H4 (cell line): ENCODE data around the gene NALCN. TPM values are rescaled to one million over a fixed set of nuclear protein-coding genes. Genes with fewer than 3 reads are reported as not detected.
A peak's percentile ranks its signal among the peaks of the same experiment; 100 is the strongest.
"Not testable (repeated sequence)": the region's sequence is repeated elsewhere in the genome, so short reads cannot be mapped to it uniquely, and the experiment has no call there.

Source experiments
- DNase-seq: peaks from one replicate; pipeline ENCODE4 v3.0.0-alpha.2; 2015; ENCODE audit warnings: low spot score
- total RNA-seq: library from RNA; depleted of rRNA; stranded (reverse); fragments of >200 nt; shearing (Covaris generic); gene quantifications from 2 replicates; pipeline ENCODE4 v1.2.3, GENCODE V29; 2014

NALCN gene
- total RNA-seq, 1 experiment from 2014 or later = 0.27 TPM

DNA sequence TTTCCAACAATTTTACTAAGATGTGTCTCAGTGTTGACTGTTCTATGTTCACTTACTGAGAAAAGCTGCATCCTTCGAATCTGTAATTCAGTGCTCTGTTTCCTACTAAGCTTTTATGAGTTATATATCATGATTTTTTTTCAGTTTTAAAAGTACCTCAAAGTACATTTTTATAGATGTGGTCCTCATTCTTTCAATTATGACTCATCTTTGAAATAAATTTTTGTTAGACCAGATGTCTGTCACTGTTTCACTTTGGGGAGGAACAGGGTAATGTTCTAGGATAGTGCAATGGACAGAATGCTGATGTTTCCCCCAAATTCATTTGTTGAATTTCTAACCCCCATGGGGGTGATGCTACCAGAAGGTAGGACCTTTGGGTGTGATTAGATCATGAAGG lies 74.8 kb downstream of the NALCN start:
- DNase-seq = no peak

DNA sequence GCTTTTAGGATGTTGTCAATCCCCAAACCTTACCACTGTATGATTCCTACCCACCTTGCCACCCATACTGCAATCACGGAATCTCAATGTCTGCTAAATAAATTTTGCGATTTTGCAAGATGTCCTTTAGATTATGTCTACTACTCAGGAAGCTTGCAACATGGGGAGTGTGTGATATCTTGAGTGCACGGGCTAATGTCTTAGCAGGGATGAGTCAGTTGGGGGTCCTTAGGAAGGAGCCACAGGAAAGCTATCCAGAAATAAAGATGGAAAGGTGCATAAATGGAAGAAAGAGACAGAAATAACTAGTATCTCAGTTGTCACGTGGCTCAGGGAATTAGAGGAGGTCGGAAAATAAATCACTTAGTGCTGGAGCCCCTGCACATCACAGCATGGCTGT lies 77.1 kb downstream of the NALCN start:
- no peak for DNase-seq

DNA sequence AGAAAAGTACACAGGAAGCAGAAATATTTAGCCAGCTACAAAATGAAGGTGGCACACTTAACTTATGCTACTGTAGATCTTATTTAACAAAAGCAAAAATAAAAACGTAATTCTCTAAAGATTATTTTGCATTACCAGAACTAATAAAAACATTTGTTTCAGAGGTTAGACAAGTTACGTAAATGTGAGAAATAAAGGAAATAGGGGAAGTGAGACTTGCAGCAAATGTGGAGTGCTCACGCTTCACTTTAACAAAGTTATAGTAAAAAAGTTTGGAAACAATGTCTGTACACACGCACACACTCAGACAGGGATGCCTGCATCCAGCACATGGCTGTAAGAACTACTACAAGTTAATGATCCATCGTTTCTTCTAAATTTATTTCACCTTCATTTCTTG lies 83.7 kb downstream of the NALCN start:
- DNase-seq = no peak

DNA sequence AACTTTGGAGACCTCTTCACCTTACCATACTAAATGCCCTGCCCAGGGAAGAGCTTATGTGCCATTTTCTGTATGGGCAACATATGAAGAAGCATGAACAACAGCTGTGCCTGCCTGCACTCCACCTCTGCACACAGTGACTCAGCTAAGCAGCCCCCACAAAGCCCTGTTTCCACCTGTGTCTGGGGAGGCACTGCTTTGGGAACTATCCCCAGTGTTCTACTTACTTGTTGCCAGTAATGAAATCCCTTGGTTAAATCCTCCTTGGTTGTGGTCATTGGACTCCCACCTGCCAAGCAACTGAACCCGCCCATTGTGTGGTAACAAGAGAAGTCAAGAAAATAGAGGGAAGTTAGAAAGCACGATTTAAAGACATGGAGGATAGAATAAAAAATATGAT lies 84.6 kb downstream of the NALCN start:
- no peak for DNase-seq

DNA sequence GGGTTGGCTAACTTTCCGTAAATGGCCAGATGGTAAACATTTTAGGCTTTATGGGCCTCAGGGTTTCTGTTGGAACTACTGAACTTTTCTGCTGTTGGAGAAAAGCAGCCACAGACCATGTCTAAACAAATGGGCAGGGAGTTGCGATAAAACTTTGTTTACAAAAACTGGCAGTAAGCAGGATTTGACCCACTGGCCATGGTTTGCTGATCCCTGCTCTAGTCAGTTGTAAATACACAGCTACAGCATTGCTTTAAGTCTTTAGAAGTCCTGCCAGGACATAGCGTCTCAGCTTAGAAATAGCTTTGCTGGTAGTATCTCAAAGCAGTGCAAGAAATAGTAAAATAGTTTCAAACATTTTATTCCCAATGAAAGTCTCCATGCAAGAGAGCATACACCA lies 88.4 kb downstream of the NALCN start:
- peak; percentile 66 for DNase-seq

DNA sequence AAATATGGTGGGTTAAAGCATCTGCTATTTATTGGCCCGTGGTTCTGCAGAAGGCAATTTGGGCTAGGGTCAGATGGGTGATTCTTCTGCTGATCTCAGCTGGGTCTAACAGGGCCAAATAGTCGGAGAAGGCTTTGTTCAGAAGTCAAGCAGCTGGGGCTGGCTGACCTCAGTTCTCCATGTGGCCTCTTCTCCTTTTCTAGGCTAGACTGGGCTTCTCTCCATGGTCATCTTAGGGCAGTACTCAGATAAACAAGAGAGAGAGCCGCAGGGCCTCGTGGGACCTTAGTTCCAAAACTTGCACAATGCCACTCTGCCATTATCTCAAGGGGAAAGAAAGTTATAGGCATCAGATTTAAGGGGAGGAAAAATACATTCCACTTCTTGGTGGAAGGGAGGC lies 89.6 kb downstream of the NALCN start:
- no peak for DNase-seq

DNA sequence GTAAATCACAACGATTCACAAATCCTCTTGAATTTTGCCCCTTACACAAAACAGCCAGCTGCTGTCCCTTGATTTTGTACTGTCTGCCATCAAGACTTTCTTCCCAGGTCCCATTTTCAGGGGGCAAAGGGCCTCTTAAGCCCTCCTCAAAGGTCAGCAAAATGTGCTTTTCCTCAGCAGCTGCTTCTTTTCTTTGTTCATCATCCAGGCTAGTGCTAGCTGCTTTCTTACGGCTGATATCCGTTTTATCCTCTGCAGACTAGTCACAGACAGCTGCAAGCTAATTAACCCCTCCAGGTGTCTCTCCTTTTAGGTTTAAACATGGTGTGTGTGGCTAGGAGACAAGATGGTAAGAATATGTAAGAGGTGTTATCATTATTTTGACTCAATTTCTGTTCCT lies 90.9 kb downstream of the NALCN start:
- no peak for DNase-seq

DNA sequence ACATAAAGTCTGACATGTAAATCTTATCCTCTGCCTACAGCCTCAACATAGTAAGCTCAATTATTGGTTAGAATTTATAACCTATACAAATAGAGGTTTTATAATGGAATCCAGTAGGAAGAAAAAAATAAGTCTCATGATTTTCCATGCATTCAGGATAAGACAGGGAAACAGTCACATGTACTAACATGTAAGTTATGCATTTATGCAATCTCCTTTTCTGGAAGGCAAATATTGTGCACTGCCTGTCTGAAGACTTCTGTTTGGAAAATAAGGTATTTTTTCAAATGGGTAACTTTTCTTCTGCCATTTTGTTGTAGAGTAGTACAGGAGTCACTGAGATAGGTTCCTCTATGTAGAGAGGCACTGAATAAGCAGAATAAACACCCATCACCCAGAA lies 92.7 kb downstream of the NALCN start:
- DNase-seq = no peak

DNA sequence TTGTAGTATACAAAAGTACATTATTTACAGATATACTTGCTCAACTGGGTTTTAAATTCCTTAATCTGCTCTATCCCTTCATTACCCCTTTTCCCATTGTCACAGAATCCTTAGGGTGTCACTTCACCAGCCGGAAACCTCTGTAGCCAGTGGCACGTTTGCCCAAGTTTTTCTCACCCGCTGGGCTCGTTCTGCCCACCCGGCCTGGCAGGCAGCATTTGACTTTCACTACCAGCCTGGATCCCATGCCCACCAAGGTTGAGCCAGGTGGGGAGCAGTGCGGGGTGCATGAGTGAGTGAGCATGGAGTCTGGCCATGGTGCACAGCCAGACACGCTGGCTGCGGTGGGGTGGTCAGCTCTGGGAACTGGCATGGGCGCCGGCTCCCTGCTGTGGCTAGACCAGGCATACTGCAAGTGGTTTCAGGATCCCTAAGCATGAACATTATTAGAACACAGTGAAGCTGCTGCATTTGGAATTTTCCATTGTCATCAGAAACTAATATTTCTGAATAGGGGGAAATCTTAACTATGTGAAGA lies 98.3 kb downstream of the NALCN start:
- DNase-seq = no peak

DNA sequence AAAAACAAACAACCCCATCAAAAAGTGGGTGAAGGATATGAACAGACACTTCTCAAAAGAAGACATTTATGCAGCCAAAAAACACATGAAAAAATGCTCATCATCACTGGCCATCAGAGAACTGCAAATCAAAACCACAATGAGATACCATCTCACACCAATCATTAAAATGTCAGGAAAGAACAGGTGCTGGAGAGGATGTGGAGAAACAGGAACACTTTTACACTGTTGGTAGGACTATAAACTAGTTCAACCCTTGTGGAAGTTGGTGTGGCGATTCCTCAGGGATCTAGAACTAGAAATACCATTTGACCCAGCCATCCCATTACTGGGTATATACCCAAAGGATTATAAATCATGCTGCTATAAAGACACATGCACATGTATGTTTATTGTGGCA lies 102.8 kb downstream of the NALCN start:
- DNase-seq = not testable (repeated sequence)

DNA sequence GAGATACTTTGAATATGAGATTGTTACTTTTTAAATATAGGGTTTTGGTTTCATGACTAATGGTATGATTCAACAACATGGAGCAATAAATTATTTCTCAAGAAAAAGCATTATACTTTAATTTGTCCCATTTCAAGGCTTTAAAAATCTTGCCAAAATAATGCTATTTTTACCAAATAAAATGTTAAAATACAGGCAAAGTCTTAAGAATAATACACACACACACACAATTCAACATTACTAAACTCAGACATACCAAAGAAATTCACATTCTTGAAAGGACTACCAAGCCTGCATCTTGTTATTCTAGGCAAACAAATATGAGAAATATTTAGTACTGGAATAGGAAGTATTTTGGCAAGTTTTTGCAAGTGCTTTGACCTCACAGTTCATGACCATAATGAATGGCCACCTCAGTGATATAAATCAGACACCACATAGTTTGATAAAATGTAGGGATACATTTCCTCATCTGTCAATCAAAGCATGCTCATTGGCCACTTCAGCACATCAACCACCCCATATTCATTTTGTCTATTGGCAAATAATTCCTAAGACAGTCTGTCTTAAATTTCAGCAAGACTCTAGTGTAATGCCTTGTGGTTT lies 107.2 kb downstream of the NALCN start:
- no peak for DNase-seq

DNA sequence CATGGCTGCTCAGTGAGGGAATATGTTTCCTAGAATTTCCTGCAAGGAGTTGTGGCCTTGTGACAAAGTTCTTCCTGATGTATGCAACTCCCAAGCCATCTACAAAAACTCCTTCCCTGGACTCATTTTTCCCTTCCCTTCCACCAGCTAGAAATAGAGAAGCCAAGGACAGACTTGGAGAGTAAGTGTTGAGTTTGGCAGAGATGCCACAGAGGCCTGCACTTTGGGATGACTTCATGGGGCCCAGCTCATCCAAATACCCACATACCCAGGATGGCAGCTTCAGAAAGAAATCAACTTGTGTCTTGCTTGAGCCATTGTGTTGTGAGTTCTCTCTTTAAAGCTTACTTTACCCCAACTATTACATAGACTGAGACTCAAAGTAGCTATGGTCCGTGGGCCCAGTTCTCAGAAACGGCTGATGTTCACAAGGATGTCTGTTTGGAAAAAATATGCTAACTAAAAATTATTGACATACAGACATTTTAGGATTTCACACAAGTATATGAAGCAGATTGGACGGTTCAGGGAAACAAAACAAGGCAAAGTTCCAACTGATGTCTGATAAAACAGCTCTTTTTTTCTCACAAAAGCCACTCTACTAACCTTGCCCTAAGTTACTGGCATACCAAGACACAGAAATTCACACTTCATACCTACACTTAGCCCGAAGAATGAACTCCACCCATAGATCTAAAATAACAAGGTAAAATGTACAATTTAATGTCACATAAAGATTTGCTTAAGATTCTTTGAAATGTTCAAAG lies 107.9 kb downstream of the NALCN start:
- no peak for DNase-seq

DNA sequence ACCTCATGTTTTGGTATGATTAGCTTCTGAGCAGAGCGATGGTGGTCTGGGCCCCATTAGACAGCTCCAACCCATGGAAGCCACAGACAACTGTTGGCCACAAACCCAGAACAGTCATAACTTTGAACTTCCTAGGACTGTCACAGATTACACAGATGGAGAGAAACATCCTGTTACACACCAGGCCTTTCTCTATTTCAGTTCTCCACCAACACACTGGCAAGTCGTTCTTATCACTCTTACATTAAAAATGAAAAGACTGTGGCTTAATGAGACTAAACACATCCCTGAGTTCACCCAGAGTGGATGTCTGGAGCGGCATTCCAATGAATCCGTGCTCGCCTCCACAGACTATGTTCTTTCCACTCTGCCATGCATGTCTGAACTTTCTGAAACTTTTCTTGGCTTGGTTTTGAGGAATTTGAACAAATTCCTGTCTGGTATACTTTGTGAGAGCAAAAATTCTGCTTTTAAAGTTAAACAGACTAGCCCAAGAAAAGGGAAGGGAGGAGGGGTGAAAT lies 109.1 kb downstream of the NALCN start:
- DNase-seq = peak; percentile 57

DNA sequence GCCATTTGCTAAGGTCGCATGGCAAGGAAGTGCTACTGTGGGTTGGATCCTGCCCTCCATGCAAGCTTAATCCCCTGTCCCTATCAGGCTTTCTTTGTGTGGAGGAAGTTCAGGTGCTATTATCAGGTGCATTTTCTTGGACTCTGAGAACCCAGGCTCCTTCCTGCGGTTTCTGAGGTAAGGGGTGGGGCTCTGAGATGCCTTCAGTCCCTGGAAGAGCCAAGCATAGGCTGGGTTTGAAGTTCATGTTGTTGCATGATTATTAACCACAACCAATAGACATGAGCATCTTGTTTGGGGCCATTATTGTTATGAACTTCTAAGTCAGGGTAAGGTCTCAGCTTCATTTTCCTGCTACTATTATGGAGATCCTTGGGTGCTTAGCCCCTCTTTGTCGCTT lies 109.5 kb downstream of the NALCN start:
- DNase-seq = no peak

DNA sequence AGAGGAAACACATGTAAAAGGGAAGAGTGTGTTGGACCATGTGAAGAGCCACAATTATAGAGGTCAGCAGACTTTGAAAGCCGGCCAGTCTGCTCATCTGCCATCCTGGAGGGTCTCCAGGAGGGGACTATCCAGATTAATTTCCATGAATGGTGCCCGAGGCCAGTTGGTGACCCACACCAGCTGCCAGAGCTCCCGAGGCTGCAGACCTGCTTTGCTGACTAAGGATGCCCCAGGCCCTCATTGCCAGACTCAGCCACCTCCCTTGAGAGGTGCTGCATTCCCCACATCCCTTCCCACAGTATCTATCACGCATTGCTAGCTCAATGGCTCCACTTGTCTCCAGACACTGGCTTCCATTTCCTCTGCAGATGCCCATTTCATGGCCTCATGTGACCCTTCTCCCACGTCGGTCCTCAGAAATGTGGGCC lies 110.3 kb downstream of the NALCN start:
- no peak for DNase-seq

DNA sequence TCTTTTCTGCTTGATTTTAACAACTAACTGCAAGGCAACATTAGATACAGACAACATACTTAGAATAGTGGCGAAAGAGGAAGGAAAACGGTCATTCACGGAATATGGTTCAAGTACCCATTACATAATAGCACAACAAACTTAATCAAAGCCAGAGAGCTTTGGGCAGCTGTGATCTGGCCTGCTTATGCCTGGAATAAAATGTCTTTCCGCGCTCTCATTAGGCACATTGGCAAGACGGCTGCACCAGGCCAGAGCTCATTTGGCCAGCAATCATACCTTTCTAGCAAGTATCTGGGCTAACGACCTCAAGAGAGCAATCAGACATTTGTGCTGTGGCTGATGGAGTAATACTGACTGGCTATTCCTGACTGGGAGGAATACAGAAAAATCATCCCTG lies 112.8 kb downstream of the NALCN start:
- no peak for DNase-seq

DNA sequence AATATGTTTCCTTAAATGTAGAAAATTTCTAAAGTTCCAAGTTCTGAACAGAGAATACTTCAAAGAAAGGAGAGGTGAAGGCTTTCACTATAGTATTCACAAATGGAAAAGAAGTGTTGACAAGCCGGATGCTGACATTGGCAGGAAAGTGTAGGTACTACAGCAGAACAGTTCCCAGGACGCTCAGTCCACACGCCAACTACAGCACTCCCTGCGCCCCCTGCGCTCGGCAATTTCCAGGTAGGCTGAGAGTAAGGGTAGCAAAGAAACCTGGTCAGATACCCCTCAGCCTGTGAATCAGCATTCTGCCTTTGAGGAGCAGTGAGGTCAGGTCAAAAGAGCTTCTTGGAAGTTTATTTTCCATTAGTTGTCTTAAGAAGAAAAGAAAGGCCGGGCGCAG lies 115.3 kb downstream of the NALCN start:
- DNase-seq = no peak

DNA sequence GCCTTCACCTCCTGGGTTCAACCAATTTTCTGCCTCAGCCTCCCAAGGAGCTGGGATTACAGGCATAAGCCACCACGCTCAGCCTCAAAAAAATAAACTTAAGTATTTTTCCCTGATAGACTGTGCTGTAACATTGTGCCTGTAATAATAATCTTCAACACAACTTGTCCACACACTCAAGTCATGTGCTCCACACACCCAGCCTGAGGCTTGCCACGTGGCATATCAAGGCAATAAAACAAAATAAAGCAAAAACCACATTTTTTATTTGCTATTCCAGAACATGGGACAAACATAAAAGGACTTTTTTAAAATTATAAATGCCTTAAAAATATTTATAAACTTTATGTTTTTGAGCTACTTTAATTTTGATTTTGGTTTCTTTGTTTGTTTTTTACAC lies 115.8 kb downstream of the NALCN start:
- DNase-seq = no peak

DNA sequence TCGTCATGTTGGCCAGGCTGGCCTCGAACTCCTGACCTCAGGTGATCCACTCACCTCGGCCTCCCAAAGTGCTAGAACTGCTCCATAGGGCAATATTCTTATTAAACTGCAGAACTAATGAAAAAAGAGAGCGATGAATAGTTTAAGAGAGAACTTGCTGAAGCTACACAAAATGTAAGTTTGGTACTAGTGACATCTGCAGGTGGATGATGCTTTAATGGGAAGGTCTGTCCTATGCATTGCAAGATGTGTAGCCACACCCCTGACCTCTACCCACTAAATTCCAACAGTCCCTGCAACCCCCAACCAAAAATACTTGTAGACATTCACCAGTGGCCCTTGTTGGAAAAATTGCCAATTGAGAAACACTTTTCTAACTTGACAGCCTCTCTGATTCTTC lies 117.8 kb downstream of the NALCN start:
- DNase-seq = no peak

DNA sequence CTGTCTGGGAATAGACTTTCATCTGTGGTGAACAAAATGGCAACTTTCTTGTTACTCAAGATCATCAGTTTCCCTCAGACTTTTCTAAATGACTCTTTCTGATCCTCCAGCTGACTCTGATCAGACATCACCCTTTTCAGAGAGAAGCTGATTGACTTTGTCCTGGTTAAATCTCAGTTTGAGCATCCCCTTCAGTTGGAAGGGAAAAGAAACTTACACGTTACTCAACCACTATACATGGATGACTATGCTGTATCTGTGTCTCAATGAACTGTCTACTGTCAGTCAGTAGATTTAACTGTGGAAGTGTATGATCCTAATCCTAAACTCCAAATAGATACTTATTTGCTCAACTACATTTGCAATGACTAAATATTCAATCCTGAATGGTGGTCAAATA lies 118.5 kb downstream of the NALCN start:
- DNase-seq = no peak

DNA sequence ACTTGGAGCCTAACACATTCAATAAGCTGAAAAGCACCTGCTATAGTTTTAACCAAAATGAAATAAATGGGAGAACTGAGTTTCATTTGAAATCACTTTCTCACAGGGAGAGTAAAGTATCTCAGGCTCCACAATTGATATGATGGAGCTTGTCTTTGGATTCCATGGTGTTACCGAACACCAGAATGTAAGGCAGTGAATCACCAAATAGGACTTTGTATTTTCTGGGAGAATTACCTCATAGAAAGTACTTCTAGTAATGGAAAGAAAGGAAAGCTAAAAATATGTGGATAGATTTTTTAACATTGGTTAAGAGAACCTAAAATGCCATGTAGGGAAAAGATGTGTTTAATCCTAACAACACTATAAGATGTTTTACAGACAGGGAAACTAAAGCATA lies 123.6 kb downstream of the NALCN start:
- no peak for DNase-seq

DNA sequence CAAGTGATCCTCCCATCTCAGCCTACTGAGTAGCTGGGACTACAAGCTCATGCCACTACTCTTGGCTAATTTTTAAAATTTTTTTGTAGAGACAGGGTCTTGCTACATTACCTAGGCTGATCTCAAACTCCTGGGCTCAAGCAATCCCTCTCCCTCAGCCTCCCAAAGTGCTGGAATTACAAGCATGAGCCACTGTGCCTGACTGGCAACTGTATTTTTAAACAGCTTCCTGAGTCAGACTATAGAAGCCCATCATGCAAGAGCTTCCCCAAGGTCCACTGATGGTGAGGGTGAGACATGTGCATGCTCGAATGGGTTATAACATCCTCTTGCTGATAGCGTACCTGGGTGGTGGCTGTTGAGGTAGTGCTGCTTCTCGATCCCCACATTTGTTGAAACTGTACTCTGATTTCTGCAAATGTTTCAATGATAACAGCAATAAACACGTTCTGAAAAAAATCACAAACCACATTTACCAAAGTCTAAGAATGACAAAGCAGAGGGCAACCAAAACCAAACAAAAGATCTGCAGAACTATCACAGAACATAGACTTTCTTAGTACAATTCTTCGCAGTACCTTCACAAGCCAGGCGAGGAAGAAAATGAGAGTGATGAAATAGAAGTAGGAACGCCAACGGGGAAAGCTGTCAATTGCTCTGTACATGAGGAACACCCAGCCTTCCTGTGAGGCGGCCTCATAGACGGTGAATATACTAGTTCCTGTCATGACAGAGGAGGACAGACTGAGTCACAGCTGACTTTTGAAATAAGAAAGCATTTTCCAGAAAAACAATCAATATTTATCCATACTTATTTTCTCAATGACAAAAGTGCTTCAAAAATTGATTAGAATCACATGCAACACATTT lies 124.4 kb downstream of the NALCN start:
- no peak for DNase-seq
